Brain microvascular endothelial cell (primary cell): Measurements from ENCODE around the gene TMED4.

Experiments used
- DNase-seq: peaks from one replicate; pipeline ENCODE4 v3.0.0-alpha.2; 2020
- H3K27ac ChIP-seq: fragments of 250-450 bp; sonication (Bioruptor Pico); 2 replicates; pipeline ENCODE4 v1.5.1; 2020; ENCODE audit warnings: mild to moderate bottlenecking, moderate library complexity
- H3K27me3 ChIP-seq: fragments of 250-450 bp; sonication (Bioruptor Pico); replicated peaks from 2 replicates; pipeline ENCODE4 v1.5.1; 2020; ENCODE audit warnings: mild to moderate bottlenecking
- H3K36me3 ChIP-seq: fragments of 250-450 bp; sonication (Bioruptor Pico); replicated peaks from 2 replicates; pipeline ENCODE4 v1.5.1; 2020; ENCODE audit warnings: mild to moderate bottlenecking
- H3K4me3 ChIP-seq: 2 replicates; pipeline ENCODE4 v1.5.1; 2011; ENCODE audit warnings: low read depth, mild to moderate bottlenecking, control low read depth, low read length, moderate library complexity
- in situ Hi-C: cut with HindIII; loops from 2 replicates; pipeline ENCODE4 v1.10.0; 2017; ENCODE audit warnings: low sequenced_read_pairs, low pct_ligation_motif_present
- TF ChIP-seq, protein P1 (sequence below): IDR thresholded peaks from 2 replicates; pipeline ENCODE4 v1.5.1; 2011; ENCODE audit warnings: low read depth, mild to moderate bottlenecking, moderate library complexity, low read length, control low read depth, inconsistent platforms; ENCODE audit errors: missing control alignments

Gene TMED4

DNA sequence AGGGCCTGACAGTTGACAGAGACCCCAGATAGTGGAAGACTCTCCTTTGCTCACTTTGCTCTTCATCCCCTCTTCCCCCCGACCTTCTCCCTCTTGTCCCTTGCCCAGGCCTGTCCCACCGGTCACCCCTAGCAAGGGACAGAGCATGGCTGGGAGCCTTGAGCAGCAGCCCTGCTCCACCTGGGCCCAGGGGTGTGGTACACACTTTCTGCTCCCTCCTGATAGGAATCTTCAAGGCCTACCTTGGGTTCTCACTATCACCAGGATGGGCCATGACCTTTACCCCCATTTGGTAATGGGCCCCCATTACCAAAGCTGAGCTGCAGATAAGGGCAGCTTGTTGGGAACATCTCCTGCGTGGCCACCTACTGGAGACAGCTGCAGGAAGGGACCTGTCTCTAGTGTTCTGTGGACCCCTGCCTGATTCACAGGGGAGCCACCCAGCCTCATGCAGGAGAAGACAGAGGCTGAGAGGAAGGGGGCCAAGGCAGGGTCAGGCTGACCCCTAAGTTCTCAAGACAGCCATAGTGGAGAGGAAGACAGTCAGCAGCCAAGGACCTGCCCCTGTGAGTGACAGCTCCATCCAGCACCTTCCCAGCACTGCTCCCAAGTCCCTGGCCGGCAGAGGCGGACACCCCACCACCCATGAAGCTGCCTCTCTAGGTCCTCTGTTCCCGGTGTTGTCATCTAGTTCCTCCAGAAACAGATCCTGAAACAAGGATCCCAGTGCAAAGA lies 40.0 kb downstream of the TMED4 start:
- no peak for DNase-seq
- in situ Hi-C loops = no loop called here
- TF ChIP-seq, protein P1, sequence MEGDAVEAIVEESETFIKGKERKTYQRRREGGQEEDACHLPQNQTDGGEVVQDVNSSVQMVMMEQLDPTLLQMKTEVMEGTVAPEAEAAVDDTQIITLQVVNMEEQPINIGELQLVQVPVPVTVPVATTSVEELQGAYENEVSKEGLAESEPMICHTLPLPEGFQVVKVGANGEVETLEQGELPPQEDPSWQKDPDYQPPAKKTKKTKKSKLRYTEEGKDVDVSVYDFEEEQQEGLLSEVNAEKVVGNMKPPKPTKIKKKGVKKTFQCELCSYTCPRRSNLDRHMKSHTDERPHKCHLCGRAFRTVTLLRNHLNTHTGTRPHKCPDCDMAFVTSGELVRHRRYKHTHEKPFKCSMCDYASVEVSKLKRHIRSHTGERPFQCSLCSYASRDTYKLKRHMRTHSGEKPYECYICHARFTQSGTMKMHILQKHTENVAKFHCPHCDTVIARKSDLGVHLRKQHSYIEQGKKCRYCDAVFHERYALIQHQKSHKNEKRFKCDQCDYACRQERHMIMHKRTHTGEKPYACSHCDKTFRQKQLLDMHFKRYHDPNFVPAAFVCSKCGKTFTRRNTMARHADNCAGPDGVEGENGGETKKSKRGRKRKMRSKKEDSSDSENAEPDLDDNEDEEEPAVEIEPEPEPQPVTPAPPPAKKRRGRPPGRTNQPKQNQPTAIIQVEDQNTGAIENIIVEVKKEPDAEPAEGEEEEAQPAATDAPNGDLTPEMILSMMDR = no peak
- no peaks in the 10 kb centered on the region for H3K27me3 ChIP-seq
- no peak overlapping the region for H3K4me3 ChIP-seq
- H3K36me3 ChIP-seq = no peaks in the 10 kb centered on the region
- no peak overlapping the region for H3K27ac ChIP-seq

DNA sequence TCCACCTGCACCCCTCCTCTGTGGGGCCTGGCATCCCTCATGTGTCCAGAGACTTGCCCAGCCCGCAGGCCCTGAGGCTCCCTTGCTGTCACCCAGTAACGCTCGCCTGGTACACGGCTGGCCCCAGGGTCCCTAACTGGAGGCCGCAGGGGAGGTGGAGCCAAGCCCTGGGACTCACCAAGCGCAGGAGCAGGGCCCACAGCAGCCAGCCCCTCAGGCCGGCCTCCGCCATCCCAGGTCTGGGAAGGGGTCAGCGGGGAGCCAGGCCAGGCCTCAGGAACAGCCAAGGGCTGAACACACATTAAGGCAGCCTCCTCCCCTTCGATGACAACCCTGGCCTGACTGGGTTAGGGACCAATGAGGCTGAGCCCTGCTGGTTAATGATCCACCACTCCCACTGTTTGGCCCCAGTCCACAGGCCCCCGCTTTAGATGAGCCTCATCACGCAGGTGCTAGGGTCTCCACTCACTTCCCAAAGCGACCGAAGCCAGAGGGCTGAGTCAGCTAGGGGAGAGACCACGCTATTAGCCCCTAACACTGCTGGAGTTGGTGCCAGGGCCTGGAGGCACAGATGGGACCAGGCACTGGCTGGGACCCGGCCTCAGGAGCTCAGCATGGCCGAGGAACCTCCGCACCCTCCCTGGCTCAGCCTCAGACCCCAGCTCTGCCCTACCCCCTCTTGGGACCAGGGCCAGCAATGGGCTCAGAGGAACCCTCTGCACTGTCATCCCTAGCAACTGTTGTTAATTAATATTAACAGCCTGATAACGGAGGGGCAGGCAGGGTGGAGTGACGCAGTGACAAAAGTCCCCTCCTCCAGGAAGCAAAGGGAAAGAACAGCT lies 40.8 kb downstream of the TMED4 start, which contains the start of gene NPC1L1:
Gene NPC1L1 (minus strand): TSS at position 303 of the 842 bp plus-strand sequence. CDS start 71 bp downstream, at position 232.
- Histone ChIP-seq H3K4me3 (no peak within 1 kb of the TSS), H3K27me3 (no peaks in the 10 kb centered on the region), H3K36me3 (no peaks in the 10 kb centered on the region), H3K27ac (no peak within 1 kb of the TSS)
- in situ Hi-C loops = no loop called here
- TF ChIP-seq, protein P1 = no peak
- DNase-seq = no peak

DNA sequence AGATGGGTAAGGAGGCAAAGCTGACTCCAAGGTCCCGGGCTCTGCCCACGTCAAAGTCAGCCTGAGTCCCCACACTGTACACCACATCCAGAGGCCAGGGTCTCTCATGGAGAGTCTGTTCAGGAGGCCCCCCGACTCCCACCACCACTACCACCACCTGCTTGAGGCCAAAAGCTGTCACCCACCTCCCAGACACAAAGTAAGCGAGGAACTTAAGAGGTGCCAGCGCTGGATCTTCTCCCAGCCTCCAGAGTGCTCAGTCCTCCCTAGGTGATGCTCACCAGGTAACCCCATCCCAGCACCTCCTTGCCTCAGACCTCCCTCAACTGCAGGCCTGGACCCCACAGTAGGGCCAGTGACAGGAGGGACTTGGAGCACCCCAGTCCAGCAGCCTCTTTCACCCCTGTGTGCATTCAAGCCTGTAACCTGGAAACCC lies 41.4 kb downstream of the TMED4 start:
- H3K27me3 ChIP-seq = no peaks in the 10 kb centered on the region
- in situ Hi-C loops = no loop called here
- no peaks in the 10 kb centered on the region for H3K36me3 ChIP-seq
- H3K4me3 ChIP-seq = no peak overlapping the region
- DNase-seq = no peak
- TF ChIP-seq, protein P1 = no peak
- H3K27ac ChIP-seq = no peak overlapping the region

GRCh38 chr7:44539669-44540506 lies 42.1 kb downstream of the TMED4 start:
- no peak overlapping the region for H3K4me3 ChIP-seq
- H3K27ac ChIP-seq = no peak overlapping the region
- in situ Hi-C loops = no loop called here
- TF ChIP-seq, protein P1 = no peak
- no peaks in the 10 kb centered on the region for H3K36me3 ChIP-seq
- no peak for DNase-seq
- H3K27me3 ChIP-seq = no peaks in the 10 kb centered on the region

GRCh38 chr7:44538798-44539668 lies 43.0 kb downstream of the TMED4 start:
- no peak for DNase-seq
- Histone ChIP-seq H3K27me3 (no peaks in the 10 kb centered on the region), H3K4me3 (no peak overlapping the region), H3K27ac (no peak overlapping the region), H3K36me3 (no peaks in the 10 kb centered on the region)
- in situ Hi-C loops = no loop called here
- TF ChIP-seq, protein P1 = no peak
